Smooth muscle cell (in vitro differentiated cells): ENCODE measurements around the gene SENP6. TPM values are rescaled to one million over a fixed set of nuclear protein-coding genes. Genes with fewer than 3 reads are reported as not detected.

Experiments
- DNase-seq: peaks from one replicate; lab custom pipeline; 2025; ENCODE audit not compliant: unreplicated experiment; lab: John Stamatoyannopoulos, UW
- H2AFZ ChIP-seq: fragments of 200-600 bp; sonication (generic); 2 replicates; pipeline ENCODE4 v1.6.0; 2016; ENCODE audit warnings: antibody characterized with exemption, low read depth, mild to moderate bottlenecking
- H3F3A ChIP-seq: fragments of 200-600 bp; sonication (generic); 2 replicates; pipeline ENCODE4 v1.6.0; 2017; ENCODE audit warnings: antibody characterized with exemption, low read depth
- H3K27ac ChIP-seq: fragments of 200-600 bp; sonication (generic); 2 replicates; pipeline ENCODE4 v1.5.1; 2016; ENCODE audit warnings: low read depth, mild to moderate bottlenecking
- H3K27me3 ChIP-seq: fragments of 200-600 bp; sonication (generic); 2 replicates; pipeline ENCODE4 v1.6.1; 2016; ENCODE audit warnings: low read depth, mild to moderate bottlenecking
- H3K36me3 ChIP-seq: fragments of 200-600 bp; sonication (generic); 2 replicates; pipeline ENCODE4 v1.5.1; 2016; ENCODE audit warnings: low read depth
- H3K4me1 ChIP-seq: fragments of 200-600 bp; sonication (generic); 2 replicates; pipeline ENCODE4 v1.5.1; 2016; ENCODE audit warnings: low read depth
- H3K4me2 ChIP-seq: fragments of 200-600 bp; sonication (generic); 2 replicates; pipeline ENCODE4 v1.6.0; 2016; ENCODE audit warnings: mild to moderate bottlenecking
- H3K4me3 ChIP-seq: fragments of 200-600 bp; sonication (generic); 2 replicates; pipeline ENCODE4 v1.5.1; 2016; ENCODE audit warnings: mild to moderate bottlenecking
- H3K79me2 ChIP-seq: fragments of 200-600 bp; sonication (generic); 2 replicates; pipeline ENCODE4 v1.6.0; 2016; ENCODE audit warnings: low read depth, mild to moderate bottlenecking
- H3K9ac ChIP-seq: fragments of 200-600 bp; sonication (generic); 2 replicates; pipeline ENCODE4 v1.6.0; 2016; ENCODE audit warnings: low read depth
- H3K9me3 ChIP-seq: fragments of 200-600 bp; sonication (generic); replicated peaks from 2 replicates; pipeline ENCODE4 v1.5.1; 2016; ENCODE audit warnings: low read depth
- H4K20me1 ChIP-seq: fragments of 200-600 bp; sonication (generic); 2 replicates; pipeline ENCODE4 v1.6.0; 2016; ENCODE audit warnings: low read depth
- WGBS: methylation state at CpG from one replicate; pipeline ENCODE4 v1.1.7; 2016; ENCODE audit warnings: low lambda C conversion rate; 5-methylcytosine and 5-hydroxymethylcytosine counted together
- polyA plus RNA-seq: library from polyadenylated mRNA; unstranded; fragments of >200 nt; fragmentation: Nextera tagmentation; extraction: Ambion mirVana; gene quantifications from 2 replicates; pipeline ENCODE4 v1.2.1, GENCODE V29; 2016
- total RNA-seq: library from RNA; depleted of rRNA; stranded (reverse); fragments of >200 nt; gene quantifications from 2 replicates; pipeline ENCODE4 v1.2.3, GENCODE V29; 2014
- TF ChIP-seq, protein P1 (sequence below): fragments of 200-600 bp; sonication (generic); IDR thresholded peaks from 2 replicates; pipeline ENCODE4 v1.5.1; 2017; ENCODE audit warnings: borderline replicate concordance, mild to moderate bottlenecking, antibody characterized with exemption; ENCODE audit not compliant: insufficient read depth, poor library complexity, severe bottlenecking

Gene SENP6
- total and polyA plus RNA-seq, 2 experiments from 2014 or later: 45.0 to 126 TPM

DNA sequence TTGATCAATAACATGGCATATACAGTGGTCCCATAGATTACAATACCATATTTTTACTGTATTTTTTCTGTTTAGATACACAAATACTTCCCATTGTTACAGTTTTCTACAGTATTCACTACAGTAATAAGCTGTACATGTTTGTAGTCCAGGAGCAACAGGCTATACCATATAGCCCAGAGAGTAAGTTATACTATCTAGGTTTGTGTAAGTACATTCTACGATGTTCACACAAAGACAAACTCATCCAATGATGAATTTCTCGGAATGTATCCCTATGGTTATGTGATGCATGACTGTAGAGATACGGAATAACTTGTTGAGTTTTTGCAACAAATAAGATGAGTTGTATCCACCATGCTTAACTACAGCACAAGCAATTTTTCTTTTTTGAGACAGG, 143.7 kb downstream of the SENP6 start:
- no peak overlapping the region for H3K4me2 ChIP-seq
- no peaks in the 10 kb centered on the region for H3K27me3 ChIP-seq
- H3K4me1 ChIP-seq: peaks cover 4% of the 10 kb centered on the region
- 95% methylated on average over 3 of the region's 3 CpGs for WGBS
- no peaks in the 10 kb centered on the region for H3K9me3 ChIP-seq
- DNase-seq: no peak
- no peaks in the 10 kb centered on the region for H3K36me3 ChIP-seq
- no peak overlapping the region for H3K4me3 ChIP-seq
- peaks cover 4% of the 10 kb centered on the region for H3F3A ChIP-seq
- no peak overlapping the region for H3K9ac ChIP-seq
- TF ChIP-seq, protein P1, sequence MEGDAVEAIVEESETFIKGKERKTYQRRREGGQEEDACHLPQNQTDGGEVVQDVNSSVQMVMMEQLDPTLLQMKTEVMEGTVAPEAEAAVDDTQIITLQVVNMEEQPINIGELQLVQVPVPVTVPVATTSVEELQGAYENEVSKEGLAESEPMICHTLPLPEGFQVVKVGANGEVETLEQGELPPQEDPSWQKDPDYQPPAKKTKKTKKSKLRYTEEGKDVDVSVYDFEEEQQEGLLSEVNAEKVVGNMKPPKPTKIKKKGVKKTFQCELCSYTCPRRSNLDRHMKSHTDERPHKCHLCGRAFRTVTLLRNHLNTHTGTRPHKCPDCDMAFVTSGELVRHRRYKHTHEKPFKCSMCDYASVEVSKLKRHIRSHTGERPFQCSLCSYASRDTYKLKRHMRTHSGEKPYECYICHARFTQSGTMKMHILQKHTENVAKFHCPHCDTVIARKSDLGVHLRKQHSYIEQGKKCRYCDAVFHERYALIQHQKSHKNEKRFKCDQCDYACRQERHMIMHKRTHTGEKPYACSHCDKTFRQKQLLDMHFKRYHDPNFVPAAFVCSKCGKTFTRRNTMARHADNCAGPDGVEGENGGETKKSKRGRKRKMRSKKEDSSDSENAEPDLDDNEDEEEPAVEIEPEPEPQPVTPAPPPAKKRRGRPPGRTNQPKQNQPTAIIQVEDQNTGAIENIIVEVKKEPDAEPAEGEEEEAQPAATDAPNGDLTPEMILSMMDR: no peak
- H2AFZ ChIP-seq: no peak overlapping the region
- H4K20me1 ChIP-seq: no peaks in the 10 kb centered on the region
- H3K79me2 ChIP-seq: no peaks in the 10 kb centered on the region
- H3K27ac ChIP-seq: no peak overlapping the region

DNA sequence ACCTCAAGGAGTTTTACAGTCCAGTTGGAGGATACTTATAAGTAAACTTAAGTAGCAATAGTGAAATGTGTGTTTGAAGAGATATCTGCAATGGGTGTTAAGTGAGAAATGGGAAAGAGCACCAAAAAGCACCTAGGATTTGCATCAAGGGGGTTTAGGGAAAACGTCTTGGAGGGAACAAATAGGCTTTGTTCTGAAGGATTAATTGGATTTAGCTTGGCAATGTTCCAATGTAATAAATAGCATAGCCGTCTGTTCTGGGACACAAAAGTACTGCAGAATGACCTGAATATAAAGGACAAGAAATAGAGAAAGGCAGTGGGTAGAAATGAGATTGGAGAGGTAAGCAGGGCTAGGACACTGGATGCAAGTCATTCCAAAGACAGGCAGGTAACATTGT, 144.5 kb downstream of the SENP6 start:
- Histone ChIP-seq H3K4me2 (no peak overlapping the region), H3K4me1 (peaks cover 4% of the 10 kb centered on the region), H3K36me3 (no peaks in the 10 kb centered on the region), H4K20me1 (no peaks in the 10 kb centered on the region), H3K9ac (no peak overlapping the region), H3K27ac (no peak overlapping the region), H3K27me3 (no peaks in the 10 kb centered on the region), H3F3A (peaks cover 4% of the 10 kb centered on the region), H3K79me2 (no peaks in the 10 kb centered on the region), H3K4me3 (no peak overlapping the region), H3K9me3 (no peaks in the 10 kb centered on the region), H2AFZ (no peak overlapping the region)
- whole genome bisulfite sequencing: 24% methylated on average over 2 of the region's 2 CpGs
- no peak for DNase-seq
- TF ChIP-seq, protein P1: no peak

DNA sequence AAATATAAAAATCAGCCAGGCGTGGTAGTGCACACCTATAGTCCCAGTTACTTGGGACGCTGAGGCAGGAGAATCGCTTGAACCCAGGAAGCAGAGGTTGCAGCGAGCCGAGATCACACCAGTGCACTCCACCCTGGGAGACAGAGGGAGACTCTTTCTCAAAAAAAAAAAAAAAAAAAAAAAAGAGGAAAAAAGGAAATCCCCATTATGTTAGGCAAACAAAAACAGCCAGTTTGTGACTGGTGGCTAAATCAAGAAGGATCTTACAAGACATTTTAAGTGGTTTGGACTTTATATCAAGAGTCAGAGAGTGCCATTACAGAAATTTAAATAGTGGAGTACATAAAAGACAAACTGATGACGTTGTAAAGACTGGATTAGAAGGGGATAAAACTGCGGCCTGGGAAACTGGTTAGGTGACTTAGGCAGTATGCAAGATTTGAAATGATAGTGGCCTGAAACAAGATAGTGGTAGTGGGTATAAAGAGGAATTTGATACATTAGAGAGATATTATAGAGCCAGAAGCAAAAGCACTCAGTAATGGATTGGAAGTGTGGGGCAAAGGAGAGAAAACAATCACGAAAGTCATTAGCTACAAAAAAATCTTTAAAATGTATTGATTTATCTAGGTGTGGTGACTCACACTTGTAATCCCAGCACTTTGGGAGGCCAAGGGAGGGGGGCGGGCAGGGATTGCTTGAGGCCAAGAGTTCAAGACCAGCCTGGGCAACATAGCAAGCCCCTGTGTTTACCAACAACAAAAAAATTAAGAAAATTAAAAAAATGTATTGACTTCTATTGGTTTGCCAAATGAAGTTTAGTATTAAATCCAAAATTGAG, 145.7 kb downstream of the SENP6 start:
- no peak for DNase-seq
- H4K20me1 ChIP-seq: no peaks in the 10 kb centered on the region
- H3K9ac ChIP-seq: no peak overlapping the region
- H3F3A ChIP-seq: peaks cover 4% of the 10 kb centered on the region
- no peak overlapping the region for H2AFZ ChIP-seq
- H3K4me3 ChIP-seq: no peak overlapping the region
- 68% methylated on average over 9 of the region's 9 CpGs for WGBS
- peak overlapping the region; percentile 98 for H3K4me2 ChIP-seq
- H3K4me1 ChIP-seq: peaks cover 4% of the 10 kb centered on the region
- H3K9me3 ChIP-seq: no peaks in the 10 kb centered on the region
- no peaks in the 10 kb centered on the region for H3K36me3 ChIP-seq
- TF ChIP-seq, protein P1: no peak
- no peaks in the 10 kb centered on the region for H3K27me3 ChIP-seq
- no peaks in the 10 kb centered on the region for H3K79me2 ChIP-seq
- H3K27ac ChIP-seq: no peak overlapping the region
